ENCODE results near the gene RAB33B. TPM values are rescaled to one million over a fixed set of nuclear protein-coding genes. Genes with fewer than 3 reads are reported as not detected.
A peak's percentile ranks its signal among the peaks of the same experiment; 100 is the strongest.

Gene RAB33B
- total and polyA plus RNA-seq, 7 experiments from 2014 or later, result 5.7 to 18.1 (median 13.1) TPM

DNA sequence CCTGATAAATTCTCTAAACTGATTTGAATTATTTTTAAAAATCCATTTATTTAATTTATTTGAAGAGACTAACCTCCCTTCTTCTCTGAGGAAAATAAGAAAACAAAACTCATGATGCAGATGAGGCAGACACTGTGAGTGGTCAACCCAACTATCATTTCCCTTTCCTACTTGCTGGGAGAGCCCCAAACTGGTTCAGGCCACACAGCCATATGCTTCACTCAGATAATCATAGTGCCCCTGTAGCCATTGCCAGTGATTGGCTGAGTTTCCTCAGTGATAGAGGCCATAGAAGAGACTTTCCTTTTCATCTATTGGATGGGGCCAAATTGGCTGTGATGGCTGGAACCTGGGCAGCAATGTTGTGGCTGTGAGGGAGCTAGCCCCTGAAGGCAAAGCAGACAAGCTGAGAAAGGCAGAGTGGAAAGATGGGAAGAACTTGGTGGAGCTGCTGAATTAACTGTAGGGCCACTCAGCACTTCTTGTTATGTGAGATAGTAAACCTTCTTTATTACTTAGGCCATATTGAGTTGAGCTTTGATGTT is 49.8 kb downstream of the RAB33B start:
- H3K27ac ChIP-seq (ENCODE audit: low read depth, low read length), result no peak overlapping the region
- CTCF ChIA-PET, result interaction anchor here (1.4 kb wide), 1 partner anchor 24 kb away, joined by 5 read pairs; no protein-coding TSS in a partner anchor
- ATAC-seq (no peak), DNase-seq (no peak)
- Mint-ChIP-seq H3K9me3 (peaks cover 0 to 7% (median 0%) of the 10 kb centered on the region in 11 donors), H3K27ac (no peak overlapping the region), H3K4me3 (no peak overlapping the region), H3K36me3 (peaks cover 0 to 9% (median 4%) of the 10 kb centered on the region in 5 donors), H3K27me3 (peaks cover 0 to 7% (median 5%) of the 10 kb centered on the region in 5 donors), H3K4me1 (peaks cover 0 to 7% (median 0%) of the 10 kb centered on the region in 7 donors)
- POLR2A ChIA-PET, result no interaction called here
- H3K4me1 ChIP-seq (ENCODE audit: control insufficient read depth in 2 of 2, insufficient read depth in 2 of 2, low read length in 2 of 2), result no peaks in the 10 kb centered on the region
- H3K27me3 ChIP-seq (ENCODE audit: control insufficient read depth in 2 of 2, insufficient read depth in 2 of 2, low read length in 2 of 2), result no peaks in the 10 kb centered on the region
- H3K36me3 ChIP-seq (ENCODE audit: control insufficient read depth in 2 of 3, insufficient read depth in 3 of 3, low read length in 3 of 3), result no peaks in the 10 kb centered on the region
- H3K4me3 ChIP-seq (ENCODE audit: low read length), result no peak overlapping the region
- no peaks in the 10 kb centered on the region for H3K9me3 ChIP-seq (ENCODE audit: control insufficient read depth in 2 of 3, low read length in 3 of 3)
- intact Hi-C loops (cut with micrococcal nuclease), result no loop called here

- ATAC-seq, result no peak
- H3K27me3 ChIP-seq (ENCODE audit: control insufficient read depth in 2 of 2, insufficient read depth in 2 of 2, low read length in 2 of 2), result no peaks in the 10 kb centered on the region
- peaks cover 0 to 14% (median 4%) of the 10 kb centered on the region in 5 donors for H3K36me3 Mint-ChIP-seq
Observed at GRCh38 chr4:139506774-139507173, 52.9 kb downstream of the RAB33B start.

DNA sequence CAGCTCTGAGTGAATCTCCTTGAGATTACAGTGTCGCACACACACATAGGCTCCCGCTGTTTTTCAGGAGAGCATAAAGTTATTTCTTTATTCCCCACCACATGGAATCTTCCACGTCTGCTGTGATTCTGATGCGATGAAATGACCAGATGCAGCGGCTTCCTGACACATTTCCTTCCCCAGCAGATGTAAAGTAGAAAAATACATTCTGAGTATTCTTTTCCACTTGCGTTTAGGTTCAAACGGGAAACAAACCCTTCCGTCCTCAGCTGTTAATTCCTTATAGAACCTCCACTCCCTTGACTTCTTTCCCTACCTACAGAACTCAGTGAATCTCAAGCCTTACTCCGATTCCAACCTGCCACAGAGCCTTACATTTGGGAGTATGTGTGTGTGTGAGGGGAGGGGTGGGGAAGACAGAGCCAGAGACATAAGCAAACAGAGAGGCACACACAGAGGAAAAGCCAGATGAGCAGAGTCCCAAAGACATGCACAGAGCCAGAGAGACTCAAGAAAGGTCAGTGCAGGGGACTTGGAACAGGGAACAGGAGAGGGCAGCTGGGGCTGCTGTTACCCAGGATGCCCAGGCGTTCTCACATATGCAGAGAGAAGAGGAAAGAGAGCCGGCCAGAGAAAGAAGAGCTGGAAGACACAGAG is 54.8 kb downstream of the RAB33B start:
- no peaks in the 10 kb centered on the region for H3K36me3 ChIP-seq (ENCODE audit: control insufficient read depth in 2 of 3, insufficient read depth in 3 of 3, low read length in 3 of 3)
- H3K9me3 ChIP-seq (ENCODE audit: control insufficient read depth in 2 of 3, low read length in 3 of 3), result no peaks in the 10 kb centered on the region
- H3K4me3 Mint-ChIP-seq, result no peak overlapping the region
- POLR2A ChIA-PET, result interaction anchor here (0.6 kb wide), 1 partner anchor 98 kb away, joined by 3 read pairs; no protein-coding TSS in a partner anchor
- ATAC-seq (no peak), DNase-seq (no peak)
- no peaks in the 10 kb centered on the region for H3K27me3 Mint-ChIP-seq
- CTCF ChIA-PET, result interaction anchor here (0.5 to 2.3 kb wide), 2 partner anchors 11 to 63 kb away, joined by 5 to 8 read pairs; no protein-coding TSS in a partner anchor
- H3K27ac ChIP-seq (ENCODE audit: low read depth, low read length), result no peak overlapping the region
- no peaks in the 10 kb centered on the region for H3K27me3 ChIP-seq (ENCODE audit: control insufficient read depth in 2 of 2, insufficient read depth in 2 of 2, low read length in 2 of 2)
- H3K9me3 Mint-ChIP-seq, result peaks cover 0 to 2% (median 0%) of the 10 kb centered on the region in 11 donors
- H3K27ac Mint-ChIP-seq, result no peak overlapping the region
- H3K36me3 Mint-ChIP-seq, result peaks cover 0 to 13% (median 0%) of the 10 kb centered on the region in 5 donors
- intact Hi-C loops (cut with micrococcal nuclease), result loop anchor here in 1 of 2 donors (1.0 to 2.0 kb wide), 2 partner anchors 56 to 92 kb away; no protein-coding TSS in a partner anchor
- H3K4me1 Mint-ChIP-seq, result peaks cover 0 to 2% (median 0%) of the 10 kb centered on the region in 7 donors
- H3K4me3 ChIP-seq (ENCODE audit: low read length), result no peak overlapping the region
- no peaks in the 10 kb centered on the region for H3K4me1 ChIP-seq (ENCODE audit: control insufficient read depth in 2 of 2, insufficient read depth in 2 of 2, low read length in 2 of 2)

More at GRCh38 chr4:139506774-139507173, 52.9 kb downstream of the RAB33B start:
- H3K4me1 Mint-ChIP-seq, result peaks cover 0 to 7% (median 0%) of the 10 kb centered on the region in 7 donors
- H3K4me1 ChIP-seq (ENCODE audit: control insufficient read depth in 2 of 2, insufficient read depth in 2 of 2, low read length in 2 of 2), result no peaks in the 10 kb centered on the region
- H3K4me3 ChIP-seq (ENCODE audit: low read length), result no peak overlapping the region
- intact Hi-C loops (cut with micrococcal nuclease), result no loop called here
- no peaks in the 10 kb centered on the region for H3K9me3 ChIP-seq (ENCODE audit: control insufficient read depth in 2 of 3, low read length in 3 of 3)
- H3K27me3 Mint-ChIP-seq, result peaks cover 0 to 5% (median 0%) of the 10 kb centered on the region in 5 donors
- H3K36me3 ChIP-seq (ENCODE audit: control insufficient read depth in 2 of 3, insufficient read depth in 3 of 3, low read length in 3 of 3), result no peaks in the 10 kb centered on the region
- CTCF ChIA-PET, result no interaction called here
- H3K9me3 Mint-ChIP-seq, result peaks cover 0 to 7% (median 0%) of the 10 kb centered on the region in 11 donors
- H3K4me3 Mint-ChIP-seq, result no peak overlapping the region
- H3K27ac Mint-ChIP-seq, result no peak overlapping the region
- DNase-seq, result no peak
- POLR2A ChIA-PET, result no interaction called here
- no peak overlapping the region for H3K27ac ChIP-seq (ENCODE audit: low read depth, low read length)

GRCh38 chr4:139509727-139510410 is 55.9 kb downstream of the RAB33B start:
- H3K36me3 ChIP-seq (ENCODE audit: control insufficient read depth in 2 of 3, insufficient read depth in 3 of 3, low read length in 3 of 3), result no peaks in the 10 kb centered on the region
- peak overlapping the region in 1 of 9 donors; percentile 45 for H3K27ac Mint-ChIP-seq
- H3K4me1 ChIP-seq (ENCODE audit: control insufficient read depth in 2 of 2, insufficient read depth in 2 of 2, low read length in 2 of 2), result no peaks in the 10 kb centered on the region
- no peaks in the 10 kb centered on the region for H3K9me3 ChIP-seq (ENCODE audit: control insufficient read depth in 2 of 3, low read length in 3 of 3)
- intact Hi-C loops (cut with micrococcal nuclease), result loop anchor here in 1 of 2 donors (1.0 to 2.0 kb wide), 2 partner anchors 57 to 94 kb away; no protein-coding TSS in a partner anchor
- ATAC-seq, result no peak
- no peaks in the 10 kb centered on the region for H3K9me3 Mint-ChIP-seq
- H3K4me3 ChIP-seq (ENCODE audit: low read length), result no peak overlapping the region
- H3K27me3 Mint-ChIP-seq, result no peaks in the 10 kb centered on the region
- CTCF ChIA-PET, result interaction anchor here (1.0 to 2.3 kb wide), 2 partner anchors 12 to 94 kb away, joined by 3 to 5 read pairs; no protein-coding TSS in a partner anchor
- POLR2A ChIA-PET, result interaction anchor here (0.6 kb wide), 1 partner anchor 48 kb away, joined by 4 read pairs; no protein-coding TSS in a partner anchor
- peak in 1 of 9 donors; percentile 10 for DNase-seq
- H3K27ac ChIP-seq (ENCODE audit: low read depth, low read length), result no peak overlapping the region
- peaks cover 0 to 15% (median 4%) of the 10 kb centered on the region in 5 donors for H3K36me3 Mint-ChIP-seq
- H3K4me1 Mint-ChIP-seq, result peaks cover 0 to 2% (median 0%) of the 10 kb centered on the region in 7 donors
- H3K27me3 ChIP-seq (ENCODE audit: control insufficient read depth in 2 of 2, insufficient read depth in 2 of 2, low read length in 2 of 2), result no peaks in the 10 kb centered on the region
- H3K4me3 Mint-ChIP-seq, result no peak overlapping the region

DNA sequence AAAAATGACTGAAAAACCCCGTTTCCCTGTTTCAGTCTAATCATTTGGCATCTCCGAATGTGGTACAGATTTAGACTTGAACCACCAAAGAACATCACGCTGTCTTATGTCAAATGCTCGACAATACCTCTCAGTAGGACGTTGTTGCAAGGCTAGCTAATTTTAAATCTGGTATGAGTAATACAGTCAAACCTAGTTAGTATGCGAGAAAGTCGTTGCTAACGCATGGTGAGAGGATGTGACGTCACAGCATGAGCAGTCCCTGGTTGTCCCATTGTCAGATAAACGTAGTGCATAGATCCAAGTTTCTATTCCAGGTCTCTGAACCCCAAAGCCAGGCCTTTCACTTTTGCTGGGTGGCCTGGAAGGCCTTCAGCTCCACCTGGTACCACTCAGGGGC is 57.4 kb downstream of the RAB33B start:
- POLR2A ChIA-PET, result no interaction called here
- CTCF ChIA-PET, result no interaction called here
- peak; percentile 10 for ATAC-seq

DNA sequence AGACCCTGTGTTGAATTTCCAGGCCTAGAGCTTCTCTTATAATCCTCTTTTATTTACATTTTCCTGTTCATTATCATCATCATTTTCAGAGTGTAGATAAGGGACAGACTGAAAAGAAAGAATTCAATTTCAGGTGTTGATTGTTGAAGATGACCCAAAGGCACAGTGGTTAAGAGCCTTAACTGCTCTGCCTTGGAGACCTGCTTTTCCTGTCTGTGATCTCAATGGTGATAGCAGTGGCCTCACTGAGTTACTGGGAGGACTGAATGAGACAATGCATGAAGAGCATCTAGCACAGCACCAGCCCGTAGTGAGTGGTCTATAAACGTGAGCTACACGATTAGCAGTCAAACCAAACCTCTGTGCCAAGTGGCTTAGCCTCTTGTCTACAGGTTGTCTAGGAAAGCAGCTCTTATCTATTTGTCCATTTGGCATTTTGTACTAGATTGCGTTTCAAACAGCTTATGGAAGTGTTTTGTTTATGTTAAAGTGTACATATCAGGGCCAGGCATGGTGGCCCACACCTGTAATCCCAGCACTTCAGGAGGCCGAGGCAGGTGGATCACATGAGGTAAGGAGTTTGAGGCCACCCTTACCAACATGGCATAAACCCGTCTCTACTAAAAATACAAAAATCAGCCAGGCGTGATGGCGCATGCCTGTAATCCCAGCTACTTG is 60.6 kb downstream of the RAB33B start:
- no peak overlapping the region for H3K27ac ChIP-seq (ENCODE audit: low read depth, low read length)
- no peaks in the 10 kb centered on the region for H3K4me1 ChIP-seq (ENCODE audit: control insufficient read depth in 2 of 2, insufficient read depth in 2 of 2, low read length in 2 of 2)
- no peaks in the 10 kb centered on the region for H3K4me1 Mint-ChIP-seq
- DNase-seq (no peak), ATAC-seq (no peak)
- no peak overlapping the region for H3K4me3 ChIP-seq (ENCODE audit: low read length)
- no peaks in the 10 kb centered on the region for H3K9me3 Mint-ChIP-seq
- H3K27me3 ChIP-seq (ENCODE audit: control insufficient read depth in 2 of 2, insufficient read depth in 2 of 2, low read length in 2 of 2), result no peaks in the 10 kb centered on the region
- H3K9me3 ChIP-seq (ENCODE audit: control insufficient read depth in 2 of 3, low read length in 3 of 3), result no peaks in the 10 kb centered on the region
- H3K36me3 Mint-ChIP-seq, result peaks cover 4 to 36% (median 17%) of the 10 kb centered on the region in 5 donors
- CTCF ChIA-PET, result interaction anchor here (0.9 kb wide), 1 partner anchor 16 kb away, joined by 3 read pairs; no protein-coding TSS in a partner anchor
- intact Hi-C loops (cut with micrococcal nuclease), result no loop called here
- POLR2A ChIA-PET, result interaction anchor here (0.6 kb wide), 1 partner anchor 526 kb away, joined by 4 read pairs; no protein-coding TSS in a partner anchor
- H3K27ac Mint-ChIP-seq, result no peak overlapping the region
- peaks cover 0 to 3% (median 0%) of the 10 kb centered on the region in 3 experiments for H3K36me3 ChIP-seq (ENCODE audit: control insufficient read depth in 2 of 3, insufficient read depth in 3 of 3, low read length in 3 of 3)
- H3K4me3 Mint-ChIP-seq, result no peak overlapping the region
- no peaks in the 10 kb centered on the region for H3K27me3 Mint-ChIP-seq

More for the DNA sequence above, 57.4 kb downstream of the RAB33B start:
- H3K36me3 ChIP-seq (ENCODE audit: control insufficient read depth in 2 of 3, insufficient read depth in 3 of 3, low read length in 3 of 3), result peaks cover 0 to 3% (median 0%) of the 10 kb centered on the region in 3 experiments
- no peaks in the 10 kb centered on the region for H3K4me1 Mint-ChIP-seq
- no peak overlapping the region for H3K27ac ChIP-seq (ENCODE audit: low read depth, low read length)
- no peak overlapping the region for H3K27ac Mint-ChIP-seq
- no peaks in the 10 kb centered on the region for H3K4me1 ChIP-seq (ENCODE audit: control insufficient read depth in 2 of 2, insufficient read depth in 2 of 2, low read length in 2 of 2)
- H3K9me3 Mint-ChIP-seq, result no peaks in the 10 kb centered on the region
- H3K4me3 ChIP-seq (ENCODE audit: low read length), result no peak overlapping the region
- intact Hi-C loops (cut with micrococcal nuclease), result no loop called here
- H3K27me3 Mint-ChIP-seq, result no peaks in the 10 kb centered on the region
- H3K36me3 Mint-ChIP-seq, result peaks cover 0 to 24% (median 10%) of the 10 kb centered on the region in 5 donors
- H3K27me3 ChIP-seq (ENCODE audit: control insufficient read depth in 2 of 2, insufficient read depth in 2 of 2, low read length in 2 of 2), result no peaks in the 10 kb centered on the region
- no peak for DNase-seq
- no peak overlapping the region for H3K4me3 Mint-ChIP-seq
- no peaks in the 10 kb centered on the region for H3K9me3 ChIP-seq (ENCODE audit: control insufficient read depth in 2 of 3, low read length in 3 of 3)

Measured in naive thymus-derived CD4-positive, alpha-beta T cell (primary cell).